ENCODE data around the gene SAMSN1. TPM values are rescaled to one million over a fixed set of nuclear protein-coding genes. Genes with fewer than 3 reads are reported as not detected.

SAMSN1 gene
- total and polyA plus RNA-seq, 2 of the 8 experiments (the other 6 are each of a cell fraction or from before 2014, with no cell fraction given): 0.50 to 3.0 TPM

- no peak for TF ChIP-seq EGR1 (IDR thresholded peaks at IDR 0.05; ENCODE audit: borderline replicate concordance, low read depth, low read length)
- TF ChIP-seq KDM1A (IDR thresholded peaks at IDR 0.05; ENCODE audit: borderline replicate concordance, low read length): no peak
Observed at GRCh38 chr21:14492931-14493330, 53.2 kb downstream of the SAMSN1 start (continued).

Measured in H1 (cell line).